ENCODE data around the gene S100A5. TPM values are rescaled to one million over a fixed set of nuclear protein-coding genes. Genes with fewer than 3 reads are reported as not detected.

The S100A5 gene
- total and polyA plus RNA-seq, 10 of the 15 experiments (the other 5 are each of a cell fraction or from before 2014, with no cell fraction given), result 0.47 to 0.75 (median 0.56) TPM; not detected in 6

- Histone ChIP-seq H3K4me1 (ENCODE audit: control insufficient read depth, insufficient read depth, low read length) (peaks cover 22% of the 10 kb centered on the region), H3K27me3 (replicated peaks in 1 of 2; ENCODE audit: control insufficient read depth in 2 of 2, insufficient read depth in 2 of 2, low read length in 1 of 2) (no peaks in the 10 kb centered on the region), H3K79me2 (ENCODE audit: control insufficient read depth, insufficient read depth, low read length) (no peaks in the 10 kb centered on the region; the same call in 1 of the 2 replicates), H4K20me1 (ENCODE audit: control insufficient read depth, insufficient read depth) (no peaks in the 10 kb centered on the region), H3K4me2 (ENCODE audit: control insufficient read depth, insufficient read depth) (peak overlapping the region; percentile 99), H3K27ac (ENCODE audit: control insufficient read depth, insufficient read depth) (no peak overlapping the region), H2AFZ (ENCODE audit: control insufficient read depth, low read depth, low read length) (peak overlapping the region; percentile 96), H3K4me3 (no peak overlapping the region; the same call in 1 of the 2 replicates), H3K36me3 (ENCODE audit: control insufficient read depth in 2 of 2, insufficient read depth in 2 of 2, low read length in 1 of 2) (no peaks in the 10 kb centered on the region), H3K9me3 (replicated peaks; ENCODE audit: control insufficient read depth, insufficient read depth, low read length) (no peaks in the 10 kb centered on the region), H3K9ac (ENCODE audit: control insufficient read depth, insufficient read depth, low read length) (no peak overlapping the region)
- ATAC-seq, result no peak
- WGBS (ENCODE audit: insufficient coverage, insufficient replicate concordance, low lambda C conversion rate, missing lambda C conversion rate), result 65% methylated on average over 9 of the region's 9 CpGs
- in situ Hi-C loops (cut with MboI), result no loop called here
- no TSS peak for BruUV-seq (replicated peaks)
- ChIA-PET CTCF (interaction anchor here (0.7 to 8.6 kb wide), 3 partner anchors 8 to 34 kb away, joined by 3 to 216 read pairs (median 113); partner anchors contain the start of gene S100A2), RAD21 (ENCODE audit: unreplicated experiment) (interaction anchor here (2.1 to 6.4 kb wide), 3 partner anchors 8 to 97 kb away, joined by 4 to 74 read pairs (median 38); partner anchors contain the start of genes CHTOP and S100A4), SMC1A (ENCODE audit: uncharacterized antibody, unreplicated experiment) (interaction anchor here (2.4 kb wide), 1 partner anchor 29 kb away, joined by 14 read pairs; the partner anchor contains the start of gene S100A2), POLR2A (interaction anchor here (1.1 to 3.2 kb wide), 3 partner anchors 8 to 97 kb away, joined by 4 to 29 read pairs (median 7); partner anchors contain the start of genes CHTOP and S100A4)
- no peak for DNase-seq (ENCODE audit: low read depth, low spot score)
- FAIRE-seq, result no peak
- intact Hi-C loops (cut with micrococcal nuclease; ENCODE audit: unreplicated experiment), result no loop called here
- TF ChIP-seq POLR2AphosphoS2 (IDR thresholded peaks at IDR 0.05; ENCODE audit: low read depth, low read length) (no peak), DPF2 (IDR thresholded peaks at IDR 0.05) (0 out of 2 replicates have a peak, but pooled peaks have one; percentile 2)
Measured at GRCh38 chr1:153536671-153537375, 3.9 kb downstream of the S100A5 start.

GRCh38 chr1:153536012-153536670 is 4.6 kb downstream of the S100A5 start:
- ChIA-PET POLR2A (interaction anchor here (0.8 to 3.2 kb wide), 10 partner anchors 9 to 207 kb away, joined by 3 to 29 read pairs (median 6); partner anchors contain the start of genes CHTOP, S100A2 and S100A4), CTCF (interaction anchor here (0.9 to 8.6 kb wide), 9 partner anchors 8 to 451 kb away, joined by 3 to 216 read pairs (median 7); partner anchors contain the start of genes CHTOP, RAB13, S100A13 and S100A2), RAD21 (ENCODE audit: unreplicated experiment) (interaction anchor here (0.8 to 6.4 kb wide), 12 partner anchors 9 to 199 kb away, joined by 3 to 74 read pairs (median 6); partner anchors contain the start of genes CHTOP, S100A2 and S100A4), SMC1A (ENCODE audit: uncharacterized antibody, unreplicated experiment) (interaction anchor here (1.4 to 5.6 kb wide), 9 partner anchors 8 to 190 kb away, joined by 4 to 72 read pairs (median 10); partner anchors contain the start of genes S100A2 and S100A4)
- Histone ChIP-seq H3K27ac (ENCODE audit: control insufficient read depth, insufficient read depth) (no peak overlapping the region; the same call in 1 of the 2 replicates), H4K20me1 (ENCODE audit: control insufficient read depth, insufficient read depth) (no peaks in the 10 kb centered on the region), H3K9ac (ENCODE audit: control insufficient read depth, insufficient read depth, low read length) (peak overlapping the region; percentile 67), H2AFZ (ENCODE audit: control insufficient read depth, low read depth, low read length) (peak overlapping the region; percentile 96), H3K4me3 (peak overlapping the region; percentile 67), H3K4me2 (ENCODE audit: control insufficient read depth, insufficient read depth) (peak overlapping the region; percentile 99), H3K36me3 (ENCODE audit: control insufficient read depth in 2 of 2, insufficient read depth in 2 of 2, low read length in 1 of 2) (no peaks in the 10 kb centered on the region), H3K27me3 (replicated peaks in 1 of 2; ENCODE audit: control insufficient read depth in 2 of 2, insufficient read depth in 2 of 2, low read length in 1 of 2) (no peaks in the 10 kb centered on the region), H3K9me3 (replicated peaks; ENCODE audit: control insufficient read depth, insufficient read depth, low read length) (no peaks in the 10 kb centered on the region), H3K4me1 (ENCODE audit: control insufficient read depth, insufficient read depth, low read length) (peaks cover 20% of the 10 kb centered on the region), H3K79me2 (ENCODE audit: control insufficient read depth, insufficient read depth, low read length) (no peaks in the 10 kb centered on the region; the same call in 1 of the 2 replicates)
- BruUV-seq (replicated peaks), result no TSS peak
- peak; percentile 47 for FAIRE-seq
- in situ Hi-C loops (cut with MboI) (no loop called here), intact Hi-C loops (cut with micrococcal nuclease; ENCODE audit: unreplicated experiment) (no loop called here)
- peak; percentile 79 for ATAC-seq
- DNase-seq (ENCODE audit: low read depth, low spot score), result no peak
- WGBS (ENCODE audit: insufficient coverage, insufficient replicate concordance, low lambda C conversion rate, missing lambda C conversion rate), result 2% methylated on average over 22 of the region's 38 CpGs
- TF ChIP-seq ZBTB33 (IDR thresholded peaks at IDR 0.05) (no peak), ZNF687 (IDR thresholded peaks at IDR 0.05) (peak; percentile 74), IRF3 (IDR thresholded peaks at IDR 0.05) (no peak)

Data from GM12878 (cell line).